Muscle of leg (tissue), 11 donors: ENCODE results near the gene CNTNAP5. TPM values are rescaled to one million over a fixed set of nuclear protein-coding genes. Genes with fewer than 3 reads are reported as not detected.

Source experiments
- DNase-seq: peaks from one replicate; pipeline ENCODE4 v3.0.0; 2013
- H3K27ac ChIP-seq: one replicate; pipeline ENCODE4 v1.5.1; 2013; ENCODE audit warnings: mild to moderate bottlenecking, low read length, control low read depth
- H3K27me3 ChIP-seq: one replicate; pipeline ENCODE4 v1.6.1; 2013; ENCODE audit warnings: low read length; ENCODE audit not compliant: control insufficient read depth, insufficient read depth
- H3K36me3 ChIP-seq: one replicate; pipeline ENCODE4 v1.6.1; 2013; ENCODE audit warnings: low read length; ENCODE audit not compliant: control insufficient read depth, insufficient read depth
- H3K4me1 ChIP-seq: one replicate; pipeline ENCODE4 v1.6.1; 2013; ENCODE audit warnings: low read length; ENCODE audit not compliant: control insufficient read depth, insufficient read depth
- H3K4me3 ChIP-seq: one replicate; pipeline ENCODE4 v1.5.1; 2013; ENCODE audit warnings: low read length, control low read depth
- H3K9me3 ChIP-seq: replicated peaks from 2 replicates; pipeline ENCODE4 v1.6.1; 2013; ENCODE audit warnings: low read depth, low read length; ENCODE audit not compliant: control insufficient read depth
- WGBS: methylation state at CpG from one replicate; pipeline ENCODE4 v1.1.5; 2013; ENCODE audit warnings: missing lambda C conversion rate; ENCODE audit not compliant: insufficient coverage; 5-methylcytosine and 5-hydroxymethylcytosine counted together
- polyA plus RNA-seq, 8 donors: library from polyadenylated mRNA; unstranded; fragments of 120-200 nt; gene quantifications; one replicate each; pipeline versions ENCODE4 v1.2.1 to v1.2.3, GENCODE V29; 2013; ENCODE audit warnings: inconsistent platforms in 1 of 8, low replicate concordance in 1 of 8; ENCODE audit not compliant: insufficient read length in 8 of 8, insufficient read depth in 1 of 8
- total RNA-seq: library from RNA; stranded (reverse); fragments of 120-200 nt; gene quantifications from one replicate; pipeline ENCODE4 v1.2.4, GENCODE V29; 2013

Gene CNTNAP5
- total and polyA plus RNA-seq, 9 donors, result 0.08 to 0.75 (median 0.16) TPM

DNA sequence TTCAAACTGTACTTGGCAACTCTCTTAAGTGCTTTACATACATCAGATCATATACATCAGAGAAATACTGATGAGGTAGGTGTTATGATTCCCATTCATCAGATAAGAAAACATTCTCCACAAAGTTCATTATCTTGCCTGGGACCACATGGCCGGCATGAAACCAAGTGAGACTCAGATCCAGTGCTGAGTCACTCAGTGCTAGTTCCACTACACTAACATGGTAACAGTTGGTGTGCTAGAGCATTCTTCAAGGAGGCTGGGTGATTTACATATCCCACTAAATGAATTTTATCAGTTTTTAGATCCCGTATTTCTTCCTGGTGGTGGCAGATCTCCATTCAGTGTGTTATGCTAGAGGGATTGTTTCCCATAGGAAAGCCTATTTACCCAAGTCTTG is 772.0 kb downstream of the CNTNAP5 start:
- Histone ChIP-seq H3K9me3 (no peaks in the 10 kb centered on the region), H3K27ac (no peak overlapping the region), H3K4me1 (no peaks in the 10 kb centered on the region), H3K27me3 (no peaks in the 10 kb centered on the region), H3K4me3 (no peak overlapping the region), H3K36me3 (no peaks in the 10 kb centered on the region)
- WGBS, result no CpG with 5 or more reads among the region's 2 CpGs
- DNase-seq, result no peak

DNA sequence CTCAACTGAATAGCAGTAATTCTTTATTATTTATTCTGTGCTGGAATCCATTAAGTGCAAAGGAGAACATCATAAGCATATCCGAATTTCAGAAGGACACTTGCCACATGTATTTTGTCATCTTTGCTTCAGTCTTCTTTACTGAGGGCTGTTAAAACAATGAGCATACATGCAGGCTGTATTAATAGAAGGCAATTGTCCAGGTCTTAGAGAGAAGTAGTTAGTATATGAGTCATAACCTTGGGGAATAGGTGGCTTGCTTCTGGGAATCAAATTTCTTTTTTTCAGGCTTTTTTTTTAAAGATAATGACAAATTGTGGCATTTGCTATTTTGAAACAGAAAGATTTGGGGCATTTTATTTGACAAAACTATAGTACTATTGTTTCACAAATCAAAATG is 773.5 kb downstream of the CNTNAP5 start:
- H3K36me3 ChIP-seq, result no peaks in the 10 kb centered on the region
- H3K4me3 ChIP-seq, result no peak overlapping the region
- H3K4me1 ChIP-seq, result no peaks in the 10 kb centered on the region
- H3K27ac ChIP-seq, result no peak overlapping the region
- WGBS, result no CpG with 5 or more reads among the region's 1 CpG
- no peak for DNase-seq
- no peaks in the 10 kb centered on the region for H3K27me3 ChIP-seq
- H3K9me3 ChIP-seq, result no peaks in the 10 kb centered on the region

DNA sequence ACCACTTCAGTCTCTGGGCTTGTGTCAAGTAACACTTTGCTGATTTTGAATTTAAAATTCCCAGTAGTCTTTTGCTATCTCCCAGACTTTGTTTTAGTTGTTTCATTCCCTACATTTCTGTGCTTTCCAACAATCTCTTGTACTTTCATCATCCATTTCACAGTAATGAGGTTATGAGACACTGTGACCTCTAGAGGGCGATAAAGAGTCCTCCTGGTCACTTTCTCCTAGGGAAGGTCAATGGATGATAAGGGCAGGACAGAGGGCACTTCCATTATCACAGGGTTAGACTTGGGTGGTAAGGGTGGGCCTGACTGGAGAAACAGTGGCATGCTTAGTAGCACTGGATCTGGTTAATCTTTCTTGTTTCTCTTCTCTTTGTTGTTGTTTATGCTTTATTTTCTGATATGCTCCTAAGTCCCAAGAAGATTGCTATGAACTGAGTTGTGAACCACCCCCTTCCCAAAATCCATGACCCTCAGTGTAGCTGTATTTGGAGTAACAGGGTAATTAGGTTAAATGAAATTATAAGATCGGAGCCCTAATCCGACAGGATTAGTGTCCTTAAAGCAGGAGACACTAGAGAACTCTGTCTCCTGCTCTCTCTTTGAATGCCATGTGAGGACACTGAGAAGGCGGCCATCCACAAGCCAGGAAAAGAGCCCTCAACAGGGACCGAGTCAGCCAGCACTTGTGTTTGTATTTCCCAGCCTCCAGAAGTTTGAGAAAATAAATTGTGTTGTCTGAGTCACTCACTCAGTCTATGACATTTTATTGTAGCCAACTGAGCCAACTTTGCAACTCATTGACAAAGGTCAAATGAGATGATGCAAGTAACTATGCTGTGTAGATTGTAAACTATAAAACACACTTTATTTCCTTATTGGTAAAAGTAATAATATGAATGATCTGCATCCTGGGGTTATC is 779.2 kb downstream of the CNTNAP5 start:
- Histone ChIP-seq H3K4me1 (no peaks in the 10 kb centered on the region), H3K27ac (no peak overlapping the region), H3K9me3 (no peaks in the 10 kb centered on the region), H3K4me3 (no peak overlapping the region), H3K27me3 (no peaks in the 10 kb centered on the region), H3K36me3 (no peaks in the 10 kb centered on the region)
- peak; percentile 20 for DNase-seq
- WGBS, result 50% methylated on average over 2 of the region's 5 CpGs

DNA sequence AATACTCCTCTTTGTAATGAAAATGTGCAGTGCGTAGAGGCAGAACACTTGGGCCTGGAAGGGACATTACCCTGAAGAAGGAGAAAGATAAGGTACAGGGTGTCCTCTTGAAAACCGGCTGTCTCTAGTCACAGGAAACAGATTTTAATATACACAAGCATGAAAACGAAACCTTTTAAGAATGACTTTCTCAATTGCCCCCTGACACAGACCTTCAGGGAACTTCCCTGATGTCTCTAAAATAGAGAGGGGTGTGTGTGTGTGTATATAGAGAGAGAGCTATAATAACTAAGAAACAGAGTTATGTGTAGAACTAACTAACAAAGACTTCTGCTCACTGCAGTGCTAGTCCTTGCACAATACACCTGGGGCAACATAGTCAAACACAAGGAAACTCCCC is 780.0 kb downstream of the CNTNAP5 start:
- Histone ChIP-seq H3K36me3 (no peaks in the 10 kb centered on the region), H3K4me3 (no peak overlapping the region), H3K27me3 (no peaks in the 10 kb centered on the region), H3K27ac (no peak overlapping the region), H3K4me1 (no peaks in the 10 kb centered on the region), H3K9me3 (no peaks in the 10 kb centered on the region)
- no peak for DNase-seq
- no CpG with 5 or more reads among the region's 3 CpGs for WGBS

DNA sequence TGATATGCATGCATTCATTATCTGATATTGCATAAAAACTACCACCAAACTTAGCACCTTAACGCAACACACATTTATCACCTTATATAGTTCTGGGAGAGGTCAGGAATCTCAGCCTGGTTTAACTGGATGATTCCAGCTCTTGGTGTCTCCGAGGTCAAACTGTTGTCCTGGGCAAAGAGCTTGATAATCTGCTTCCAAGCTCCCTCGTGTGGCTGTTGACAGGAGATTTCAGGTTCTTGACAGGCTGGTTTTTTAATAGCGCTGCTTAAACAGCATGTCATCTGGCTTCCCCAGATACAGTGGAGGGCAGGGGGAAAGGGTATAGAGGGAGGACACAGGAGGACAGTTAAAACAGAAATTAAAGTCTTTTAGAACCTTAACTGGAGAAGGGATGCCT is 785.0 kb downstream of the CNTNAP5 start:
- no peaks in the 10 kb centered on the region for H3K36me3 ChIP-seq
- DNase-seq, result peak; percentile 19
- 27% methylated on average over 3 of the region's 4 CpGs for WGBS
- no peaks in the 10 kb centered on the region for H3K27me3 ChIP-seq
- no peak overlapping the region for H3K4me3 ChIP-seq
- no peaks in the 10 kb centered on the region for H3K9me3 ChIP-seq
- H3K27ac ChIP-seq, result no peak overlapping the region
- no peaks in the 10 kb centered on the region for H3K4me1 ChIP-seq

DNA sequence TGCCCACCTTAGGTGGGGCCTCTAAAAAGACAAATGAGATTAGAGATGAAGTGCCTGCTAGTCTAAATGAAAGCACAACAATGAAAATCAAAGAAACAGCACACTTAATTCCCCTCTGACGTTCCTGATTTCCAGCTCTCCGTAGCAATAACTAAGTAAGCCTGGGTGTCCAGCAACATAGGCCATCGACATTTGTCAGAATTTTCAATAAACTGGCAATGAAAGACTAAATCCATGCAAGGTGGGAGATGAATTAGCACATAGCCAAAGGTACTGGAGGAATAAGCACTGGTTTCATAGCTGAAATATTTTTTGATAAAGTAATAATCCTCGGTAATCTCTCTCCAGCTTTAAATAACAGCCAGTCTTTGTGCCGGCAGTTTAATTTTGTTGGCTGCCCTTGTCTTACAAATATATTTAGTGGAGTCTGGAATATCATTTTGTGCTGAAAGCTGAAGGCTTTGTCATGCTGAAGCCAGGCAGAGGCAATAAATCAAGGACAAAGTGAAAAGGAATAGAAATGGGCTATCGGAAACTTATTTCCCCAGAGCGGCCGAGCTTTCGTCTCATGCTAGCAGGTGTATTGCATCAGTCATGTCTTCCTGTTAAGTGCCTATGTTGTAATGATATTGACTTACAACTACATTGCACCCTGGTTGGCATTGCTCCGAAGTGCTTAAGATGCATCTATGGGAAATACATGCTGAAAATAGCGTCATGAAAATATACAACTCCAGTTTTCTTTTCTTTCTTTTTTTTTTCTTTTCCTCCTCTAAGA is 790.1 kb downstream of the CNTNAP5 start:
- Histone ChIP-seq H3K27ac (no peak overlapping the region), H3K9me3 (peaks cover 2% of the 10 kb centered on the region), H3K4me1 (no peaks in the 10 kb centered on the region), H3K36me3 (no peaks in the 10 kb centered on the region), H3K27me3 (no peaks in the 10 kb centered on the region), H3K4me3 (no peak overlapping the region)
- DNase-seq, result peak; percentile 81
- WGBS, result 7% methylated on average over 5 of the region's 11 CpGs

DNA sequence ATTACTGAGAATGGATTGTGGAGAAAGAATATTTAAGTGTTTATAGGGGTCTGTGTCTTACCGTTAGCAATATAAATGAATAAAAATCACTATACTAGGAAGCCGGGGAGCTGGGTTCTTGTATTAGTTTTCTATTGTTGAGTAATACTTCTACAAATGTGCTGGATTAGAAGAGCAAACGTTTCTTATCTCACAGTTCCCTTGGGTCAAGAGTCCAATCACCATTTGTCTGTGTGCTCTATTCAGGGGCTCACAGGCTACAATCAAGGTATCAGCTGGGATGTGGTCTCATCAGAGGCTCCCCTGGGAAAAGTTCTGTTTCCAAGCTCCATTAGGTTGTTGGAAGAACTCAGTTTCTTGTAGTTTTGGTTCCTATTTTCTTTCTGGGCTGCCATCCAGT is 790.9 kb downstream of the CNTNAP5 start:
- no peaks in the 10 kb centered on the region for H3K4me1 ChIP-seq
- H3K4me3 ChIP-seq, result no peak overlapping the region
- H3K27me3 ChIP-seq, result no peaks in the 10 kb centered on the region
- WGBS, result no CpG with 5 or more reads among the region's 3 CpGs
- H3K27ac ChIP-seq, result no peak overlapping the region
- H3K36me3 ChIP-seq, result no peaks in the 10 kb centered on the region
- no peak for DNase-seq
- H3K9me3 ChIP-seq, result peaks cover 2% of the 10 kb centered on the region

DNA sequence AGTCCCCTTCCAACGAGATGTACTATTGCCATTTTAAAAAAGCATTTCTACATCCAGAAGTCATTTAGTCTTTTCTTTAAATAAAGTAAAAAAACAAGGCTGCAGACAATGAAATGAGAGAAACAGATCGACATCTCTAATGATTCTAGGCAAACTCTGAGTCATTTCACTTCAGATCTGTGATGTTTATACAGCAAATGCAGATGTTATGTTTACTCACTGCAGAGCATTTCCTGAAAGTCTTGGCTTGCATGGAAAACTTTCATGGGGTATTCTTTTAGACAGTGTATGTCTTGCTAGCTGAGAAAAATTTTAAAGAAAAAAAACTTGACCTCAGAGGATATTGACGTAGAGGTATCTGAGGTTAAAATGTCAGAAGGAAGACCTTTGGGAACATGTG is 797.4 kb downstream of the CNTNAP5 start:
- no peak overlapping the region for H3K4me3 ChIP-seq
- H3K36me3 ChIP-seq, result no peaks in the 10 kb centered on the region
- no peaks in the 10 kb centered on the region for H3K4me1 ChIP-seq
- WGBS, result no CpG with 5 or more reads among the region's 3 CpGs
- H3K9me3 ChIP-seq, result no peaks in the 10 kb centered on the region
- peak; percentile 25 for DNase-seq
- no peak overlapping the region for H3K27ac ChIP-seq
- H3K27me3 ChIP-seq, result no peaks in the 10 kb centered on the region

DNA sequence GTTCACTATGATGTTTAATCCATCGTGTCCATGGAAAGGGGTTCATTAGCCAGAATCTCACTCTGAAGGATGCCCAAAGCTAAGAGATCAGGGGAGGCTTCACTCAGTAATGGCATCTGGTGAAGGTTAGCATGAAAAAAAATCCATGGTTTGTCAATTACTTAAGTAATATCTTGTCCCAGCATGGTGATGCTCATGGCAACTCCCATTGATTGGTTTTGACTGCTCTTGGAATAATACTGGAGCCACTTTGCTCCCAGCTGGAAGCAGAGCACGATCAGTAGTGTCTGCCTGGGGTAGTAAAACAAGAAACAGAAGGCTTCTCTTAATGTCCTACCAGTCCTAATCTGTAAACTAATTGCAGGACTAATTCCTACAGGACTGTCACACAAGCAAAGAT is 799.4 kb downstream of the CNTNAP5 start:
- WGBS, result 100% methylated on average over 1 of the region's 2 CpGs

DNA sequence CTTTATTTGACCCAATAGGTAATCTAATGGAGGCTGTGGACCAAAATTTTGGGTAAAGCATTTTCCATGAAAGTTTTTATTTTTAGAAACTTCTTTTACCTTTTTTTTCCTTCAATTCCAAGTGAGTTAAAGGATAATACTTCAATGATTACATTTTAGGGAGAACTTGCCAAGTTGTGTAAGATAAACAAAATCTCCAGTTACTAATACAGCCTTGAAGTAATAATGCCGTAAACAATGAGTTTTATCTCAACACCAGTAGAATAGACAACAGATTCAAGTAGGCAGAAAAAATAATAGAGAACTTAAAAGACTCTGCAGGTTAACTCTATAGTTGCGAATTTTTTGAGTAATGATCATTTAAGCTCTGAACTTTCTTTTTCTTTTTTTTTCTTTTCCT is 807.4 kb downstream of the CNTNAP5 start:
- Histone ChIP-seq H3K27me3 (no peaks in the 10 kb centered on the region), H3K4me3 (no peak overlapping the region), H3K9me3 (no peaks in the 10 kb centered on the region), H3K4me1 (no peaks in the 10 kb centered on the region), H3K36me3 (no peaks in the 10 kb centered on the region), H3K27ac (no peak overlapping the region)
- DNase-seq, result no peak
- WGBS, result no CpG with 5 or more reads among the region's 2 CpGs

More for the DNA sequence above, 799.4 kb downstream of the CNTNAP5 start:
- Histone ChIP-seq H3K36me3 (no peaks in the 10 kb centered on the region), H3K4me1 (no peaks in the 10 kb centered on the region), H3K9me3 (no peaks in the 10 kb centered on the region), H3K4me3 (no peak overlapping the region), H3K27me3 (no peaks in the 10 kb centered on the region), H3K27ac (no peak overlapping the region)
- DNase-seq, result no peak
